ENCODE data around the gene CSF1. TPM values are rescaled to one million over a fixed set of nuclear protein-coding genes. Genes with fewer than 3 reads are reported as not detected.

CSF1 gene
- 15.0 and 39.7 TPM in 2 replicates for total RNA-seq

GRCh38 chr1:109910123-109910962, at the start of gene CSF1:
Gene CSF1 (plus strand): TSS chr1:109910849. CDS start chr1:109911024, 175 bp downstream.

Other genes with a start within 250 kb of the CSF1 start
- 5.4 and 17.5 TPM in 2 replicates for gene GSTM2, start 242.8 kb upstream of the CSF1 start, total RNA-seq
- 7.0 TPM in 1 of 2 replicates, not detected in the other for gene GSTM1, start 223.0 kb upstream of the CSF1 start, total RNA-seq
- 0.19 and 3.9 TPM in 2 replicates for gene GSTM5, start 198.6 kb upstream of the CSF1 start, total RNA-seq
- 35.7 and 87.9 TPM in 2 replicates for gene GSTM3, start 169.8 kb upstream of the CSF1 start, total RNA-seq
- gene EPS8L3, start 146.9 kb upstream of the CSF1 start, total RNA-seq, result not detected in 2 replicates
- gene AHCYL1, start 73.9 kb downstream of the CSF1 start, total RNA-seq, result 54.7 and 59.2 TPM in 2 replicates
- 40.3 and 56.7 TPM in 2 replicates for gene STRIP1, start 123.8 kb downstream of the CSF1 start, total RNA-seq
- not detected in 2 replicates for gene ALX3, start 159.8 kb downstream of the CSF1 start, total RNA-seq
- not detected in 2 replicates for gene UBL4B, start 201.6 kb downstream of the CSF1 start, total RNA-seq
- 0.28 and 0.96 TPM in 2 replicates for gene SLC6A17, start 239.6 kb downstream of the CSF1 start, total RNA-seq